ENCODE data around the gene TAAR5.

DNA sequence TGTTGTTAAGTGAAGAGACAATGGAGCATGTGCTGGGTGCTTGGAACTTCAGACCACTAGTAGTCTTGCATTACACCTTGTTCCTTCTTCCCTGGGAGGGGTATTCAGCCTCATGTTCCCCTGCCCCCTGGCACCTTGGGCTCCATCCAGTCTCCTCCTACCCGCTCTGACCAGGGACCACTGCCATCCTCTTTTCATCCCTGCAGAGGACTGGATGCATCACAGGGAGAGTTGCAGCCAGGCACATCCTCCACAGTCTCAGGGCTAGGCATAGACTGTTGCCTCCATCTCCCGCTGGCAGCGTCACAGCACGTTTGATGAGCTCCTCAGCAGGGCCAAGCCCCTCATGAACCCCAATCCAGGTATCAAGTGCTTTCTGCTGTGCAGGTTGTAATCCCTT, 38.3 kb downstream of the TAAR5 start:
- TF ChIP-seq EZH2 (IDR thresholded peaks at IDR 0.05) (no peak), EZH2phosphoT487 (IDR thresholded peaks at IDR 0.05) (no peak)
- TF ChIP-seq, protein P1, sequence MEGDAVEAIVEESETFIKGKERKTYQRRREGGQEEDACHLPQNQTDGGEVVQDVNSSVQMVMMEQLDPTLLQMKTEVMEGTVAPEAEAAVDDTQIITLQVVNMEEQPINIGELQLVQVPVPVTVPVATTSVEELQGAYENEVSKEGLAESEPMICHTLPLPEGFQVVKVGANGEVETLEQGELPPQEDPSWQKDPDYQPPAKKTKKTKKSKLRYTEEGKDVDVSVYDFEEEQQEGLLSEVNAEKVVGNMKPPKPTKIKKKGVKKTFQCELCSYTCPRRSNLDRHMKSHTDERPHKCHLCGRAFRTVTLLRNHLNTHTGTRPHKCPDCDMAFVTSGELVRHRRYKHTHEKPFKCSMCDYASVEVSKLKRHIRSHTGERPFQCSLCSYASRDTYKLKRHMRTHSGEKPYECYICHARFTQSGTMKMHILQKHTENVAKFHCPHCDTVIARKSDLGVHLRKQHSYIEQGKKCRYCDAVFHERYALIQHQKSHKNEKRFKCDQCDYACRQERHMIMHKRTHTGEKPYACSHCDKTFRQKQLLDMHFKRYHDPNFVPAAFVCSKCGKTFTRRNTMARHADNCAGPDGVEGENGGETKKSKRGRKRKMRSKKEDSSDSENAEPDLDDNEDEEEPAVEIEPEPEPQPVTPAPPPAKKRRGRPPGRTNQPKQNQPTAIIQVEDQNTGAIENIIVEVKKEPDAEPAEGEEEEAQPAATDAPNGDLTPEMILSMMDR (IDR thresholded peaks at IDR 0.05): no peak

All from neural progenitor cell (in vitro differentiated cells).